ENCODE results near the gene SPDYE5.

The SPDYE5 gene

DNA sequence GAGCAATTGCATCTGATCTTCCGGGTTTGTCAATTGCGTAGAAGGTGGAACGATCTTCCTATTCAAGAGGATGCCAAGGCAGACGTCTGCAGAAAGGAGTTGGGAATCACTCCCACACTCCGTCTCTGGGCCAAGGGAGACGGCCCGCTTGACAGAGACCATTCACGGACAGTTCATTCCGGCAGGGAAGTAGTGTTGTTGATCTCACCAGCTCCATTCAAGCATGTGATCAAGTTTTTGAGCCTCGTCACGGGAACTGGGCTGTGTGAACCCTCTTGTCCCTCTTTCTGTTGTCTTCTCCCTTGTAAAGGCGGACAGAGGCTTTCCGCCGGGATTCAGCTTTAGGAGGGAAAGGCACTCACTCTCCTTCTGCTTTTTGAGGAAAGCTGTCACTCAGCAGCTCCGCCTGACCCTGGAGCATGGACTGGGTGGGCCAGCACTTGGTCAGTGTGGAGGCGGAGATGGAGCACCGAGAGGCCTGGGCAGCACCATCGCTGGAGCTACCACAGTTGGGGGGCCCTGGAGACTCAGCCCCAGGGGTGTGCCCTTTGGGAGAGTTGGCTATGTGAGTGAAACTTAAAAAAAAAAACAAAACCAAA is 44.9 kb downstream of the SPDYE5 start:
- H3K4me3 Mint-ChIP-seq = no peak overlapping the region
- H3K27me3 Mint-ChIP-seq (ENCODE audit: low read depth) = no peaks in the 10 kb centered on the region
- H3K27ac Mint-ChIP-seq = no peak overlapping the region
- no peaks in the 10 kb centered on the region for H3K9me3 Mint-ChIP-seq
- no peaks in the 10 kb centered on the region for H3K4me1 Mint-ChIP-seq
- H3K36me3 Mint-ChIP-seq (ENCODE audit: low read depth) = peaks cover 47% of the 10 kb centered on the region
- TF ChIP-seq, protein P1, sequence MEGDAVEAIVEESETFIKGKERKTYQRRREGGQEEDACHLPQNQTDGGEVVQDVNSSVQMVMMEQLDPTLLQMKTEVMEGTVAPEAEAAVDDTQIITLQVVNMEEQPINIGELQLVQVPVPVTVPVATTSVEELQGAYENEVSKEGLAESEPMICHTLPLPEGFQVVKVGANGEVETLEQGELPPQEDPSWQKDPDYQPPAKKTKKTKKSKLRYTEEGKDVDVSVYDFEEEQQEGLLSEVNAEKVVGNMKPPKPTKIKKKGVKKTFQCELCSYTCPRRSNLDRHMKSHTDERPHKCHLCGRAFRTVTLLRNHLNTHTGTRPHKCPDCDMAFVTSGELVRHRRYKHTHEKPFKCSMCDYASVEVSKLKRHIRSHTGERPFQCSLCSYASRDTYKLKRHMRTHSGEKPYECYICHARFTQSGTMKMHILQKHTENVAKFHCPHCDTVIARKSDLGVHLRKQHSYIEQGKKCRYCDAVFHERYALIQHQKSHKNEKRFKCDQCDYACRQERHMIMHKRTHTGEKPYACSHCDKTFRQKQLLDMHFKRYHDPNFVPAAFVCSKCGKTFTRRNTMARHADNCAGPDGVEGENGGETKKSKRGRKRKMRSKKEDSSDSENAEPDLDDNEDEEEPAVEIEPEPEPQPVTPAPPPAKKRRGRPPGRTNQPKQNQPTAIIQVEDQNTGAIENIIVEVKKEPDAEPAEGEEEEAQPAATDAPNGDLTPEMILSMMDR (IDR thresholded peaks at IDR 0.05; ENCODE audit: unreplicated experiment in 3 of 3) = no peak

GRCh38 chr7:75537731-75538130 is 45.6 kb downstream of the SPDYE5 start:
- no peak overlapping the region for H3K27ac Mint-ChIP-seq
- TF ChIP-seq, protein P1 (IDR thresholded peaks at IDR 0.05; ENCODE audit: unreplicated experiment in 3 of 3) = no peak
- no peaks in the 10 kb centered on the region for H3K4me1 Mint-ChIP-seq
- peaks cover 48% of the 10 kb centered on the region for H3K36me3 Mint-ChIP-seq (ENCODE audit: low read depth)
- H3K9me3 Mint-ChIP-seq = no peaks in the 10 kb centered on the region
- no peak overlapping the region for H3K4me3 Mint-ChIP-seq
- H3K27me3 Mint-ChIP-seq (ENCODE audit: low read depth) = no peaks in the 10 kb centered on the region

DNA sequence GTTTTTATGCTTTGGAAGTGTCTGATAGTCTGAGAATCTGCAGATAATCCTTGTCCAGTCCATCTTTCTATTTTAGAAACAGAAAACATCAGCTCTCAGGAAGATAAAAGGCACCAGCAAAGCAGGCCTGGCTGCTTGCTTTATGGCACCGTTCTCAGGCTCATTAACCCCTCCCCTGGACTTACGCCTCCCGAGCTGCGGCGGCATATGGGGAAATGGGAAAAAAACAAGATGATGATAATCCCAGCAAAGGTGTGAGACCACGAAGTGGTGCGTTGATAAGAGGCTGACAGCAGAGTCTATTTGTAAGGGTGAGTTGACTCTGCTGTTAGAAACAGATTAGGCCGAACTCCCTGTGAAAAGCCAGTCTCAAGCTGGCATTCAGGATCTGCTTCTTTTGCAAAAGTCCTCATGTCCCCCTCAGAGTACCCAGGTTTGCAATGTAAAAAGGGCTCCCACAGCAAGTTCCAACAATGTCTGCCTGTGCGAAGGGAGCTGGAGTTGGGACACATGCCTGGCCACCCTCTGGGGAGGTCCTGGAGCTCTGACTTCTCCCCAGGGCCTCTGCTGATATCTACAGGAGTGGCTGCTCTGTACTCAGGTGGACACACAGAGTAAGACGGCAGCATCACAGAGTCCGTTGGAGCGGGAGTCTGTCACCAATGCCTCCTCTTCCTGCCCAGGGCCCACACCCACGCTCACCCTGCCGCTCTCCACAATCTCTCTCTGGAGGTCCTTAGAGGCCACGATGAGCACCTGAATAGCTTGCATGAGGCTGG is 54.3 kb downstream of the SPDYE5 start:
- TF ChIP-seq, protein P1 (IDR thresholded peaks at IDR 0.05; ENCODE audit: unreplicated experiment in 3 of 3) = no peak
- H3K4me3 Mint-ChIP-seq = no peak overlapping the region
- H3K36me3 Mint-ChIP-seq (ENCODE audit: low read depth) = peaks cover 50% of the 10 kb centered on the region
- peaks cover 4% of the 10 kb centered on the region for H3K4me1 Mint-ChIP-seq
- no peaks in the 10 kb centered on the region for H3K27me3 Mint-ChIP-seq (ENCODE audit: low read depth)
- H3K27ac Mint-ChIP-seq = no peak overlapping the region
- no peaks in the 10 kb centered on the region for H3K9me3 Mint-ChIP-seq

Data from nephron (organoid).